Measurements from ENCODE around the gene DNAH6.

Gene DNAH6

DNA sequence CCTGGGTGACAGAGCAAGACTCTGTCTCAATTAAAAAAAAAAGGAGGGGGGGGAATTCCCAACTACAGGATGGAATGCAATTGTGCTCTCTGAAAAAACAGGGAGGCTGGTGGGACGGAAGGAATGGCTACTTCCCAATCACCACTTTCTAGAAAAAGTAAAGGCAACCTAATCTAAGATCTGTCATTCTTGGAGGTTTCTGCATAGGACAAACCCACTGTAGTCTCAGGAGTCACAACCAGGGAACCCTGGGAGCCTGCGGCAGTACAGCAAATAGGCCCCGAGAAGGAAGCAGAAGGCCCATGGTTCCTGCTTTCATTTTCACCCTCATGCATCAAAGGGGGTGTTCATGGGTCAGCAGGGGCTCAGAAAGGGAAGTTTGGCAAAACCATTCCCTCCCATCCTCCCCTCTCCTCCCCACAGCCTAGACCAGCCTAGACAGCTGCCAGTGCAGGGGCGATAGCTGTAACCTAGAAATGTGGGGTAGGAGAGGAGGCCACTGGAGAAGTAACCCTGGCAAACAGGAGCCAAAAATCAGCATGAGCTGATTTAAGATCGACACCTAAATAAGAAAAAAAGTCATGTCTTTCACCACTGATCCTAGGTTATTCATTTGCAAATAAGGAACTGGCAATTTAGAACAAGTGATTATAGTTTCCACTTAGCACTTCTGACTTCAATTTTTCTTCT lies 316.6 kb downstream of the DNAH6 start:
- Histone ChIP-seq H3K36me3 (ENCODE audit: low read depth) (no peaks in the 10 kb centered on the region), H3K27ac (ENCODE audit: poor library complexity, severe bottlenecking) (no peak overlapping the region), H3K4me1 (ENCODE audit: insufficient read depth, poor library complexity, severe bottlenecking) (no peaks in the 10 kb centered on the region), H3K9me3 (ENCODE audit: severe bottlenecking) (no peaks in the 10 kb centered on the region), H3K27me3 (ENCODE audit: insufficient read depth, poor library complexity, severe bottlenecking) (no peaks in the 10 kb centered on the region), H3K4me3 (ENCODE audit: severe bottlenecking) (no peak overlapping the region)
- DNase-seq (ENCODE audit: low spot score) (no peak), ATAC-seq (ENCODE audit: low read depth) (no peak)
- TF ChIP-seq, protein P1, sequence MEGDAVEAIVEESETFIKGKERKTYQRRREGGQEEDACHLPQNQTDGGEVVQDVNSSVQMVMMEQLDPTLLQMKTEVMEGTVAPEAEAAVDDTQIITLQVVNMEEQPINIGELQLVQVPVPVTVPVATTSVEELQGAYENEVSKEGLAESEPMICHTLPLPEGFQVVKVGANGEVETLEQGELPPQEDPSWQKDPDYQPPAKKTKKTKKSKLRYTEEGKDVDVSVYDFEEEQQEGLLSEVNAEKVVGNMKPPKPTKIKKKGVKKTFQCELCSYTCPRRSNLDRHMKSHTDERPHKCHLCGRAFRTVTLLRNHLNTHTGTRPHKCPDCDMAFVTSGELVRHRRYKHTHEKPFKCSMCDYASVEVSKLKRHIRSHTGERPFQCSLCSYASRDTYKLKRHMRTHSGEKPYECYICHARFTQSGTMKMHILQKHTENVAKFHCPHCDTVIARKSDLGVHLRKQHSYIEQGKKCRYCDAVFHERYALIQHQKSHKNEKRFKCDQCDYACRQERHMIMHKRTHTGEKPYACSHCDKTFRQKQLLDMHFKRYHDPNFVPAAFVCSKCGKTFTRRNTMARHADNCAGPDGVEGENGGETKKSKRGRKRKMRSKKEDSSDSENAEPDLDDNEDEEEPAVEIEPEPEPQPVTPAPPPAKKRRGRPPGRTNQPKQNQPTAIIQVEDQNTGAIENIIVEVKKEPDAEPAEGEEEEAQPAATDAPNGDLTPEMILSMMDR (IDR thresholded peaks at IDR 0.05; ENCODE audit: poor library complexity, severe bottlenecking): no peak

DNA sequence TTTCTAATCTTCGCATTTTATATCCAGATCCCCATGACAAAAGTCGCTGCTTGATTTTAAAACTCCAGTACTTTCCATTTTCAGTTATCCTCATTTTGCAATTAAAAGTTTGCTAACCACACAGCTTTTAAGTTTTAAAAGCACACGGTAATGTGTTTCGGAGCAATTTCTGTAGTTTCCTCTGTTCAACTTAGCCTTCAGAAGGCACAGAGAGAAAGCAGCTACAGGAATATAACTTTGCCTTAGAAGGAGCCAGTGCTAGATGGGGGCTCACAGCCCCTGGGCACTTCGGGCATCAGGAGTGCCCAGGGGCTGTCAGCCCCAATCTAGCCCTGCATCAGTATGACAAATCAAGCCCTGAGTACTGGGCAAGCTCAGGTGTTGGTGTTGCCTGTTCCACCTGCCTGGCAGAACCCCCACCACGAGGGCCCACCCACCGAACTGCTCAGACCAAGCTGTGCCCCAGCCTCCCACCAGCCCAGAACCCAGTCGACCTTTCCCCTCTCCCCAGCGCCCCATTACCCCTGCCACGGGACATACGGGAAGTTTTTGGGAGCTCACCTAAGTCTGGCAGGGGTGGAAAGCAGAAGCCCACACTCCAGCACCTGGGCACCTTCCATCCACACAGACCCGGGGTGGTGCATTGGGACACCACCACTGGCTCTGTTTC lies 317.3 kb downstream of the DNAH6 start:
- no peaks in the 10 kb centered on the region for H3K27me3 ChIP-seq (ENCODE audit: insufficient read depth, poor library complexity, severe bottlenecking)
- H3K36me3 ChIP-seq (ENCODE audit: low read depth): no peaks in the 10 kb centered on the region
- TF ChIP-seq, protein P1 (IDR thresholded peaks at IDR 0.05; ENCODE audit: poor library complexity, severe bottlenecking): no peak
- DNase-seq (ENCODE audit: low spot score) (no peak), ATAC-seq (ENCODE audit: low read depth) (no peak)
- no peaks in the 10 kb centered on the region for H3K4me1 ChIP-seq (ENCODE audit: insufficient read depth, poor library complexity, severe bottlenecking)
- H3K27ac ChIP-seq (ENCODE audit: poor library complexity, severe bottlenecking): no peak overlapping the region
- no peaks in the 10 kb centered on the region for H3K9me3 ChIP-seq (ENCODE audit: severe bottlenecking)
- H3K4me3 ChIP-seq (ENCODE audit: severe bottlenecking): no peak overlapping the region

DNA sequence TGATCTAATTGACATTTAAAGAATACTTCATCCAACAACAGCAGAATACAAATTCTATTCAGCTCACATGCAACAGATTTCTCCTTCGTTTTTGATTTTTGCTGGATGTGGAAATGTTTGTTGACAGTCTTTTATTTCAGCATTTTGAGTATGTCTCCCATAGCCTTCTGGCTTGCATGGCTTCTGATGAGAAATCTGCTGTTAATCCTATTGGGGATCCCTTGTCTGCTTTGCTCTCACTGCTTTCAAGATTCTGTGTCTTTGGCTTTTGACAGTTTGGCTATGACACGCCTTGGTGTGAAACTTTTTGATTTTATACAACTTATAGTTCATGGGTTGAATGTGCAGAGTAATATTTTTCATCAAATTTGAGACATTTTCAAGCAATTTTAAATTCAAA lies 319.9 kb downstream of the DNAH6 start:
- no peaks in the 10 kb centered on the region for H3K9me3 ChIP-seq (ENCODE audit: severe bottlenecking)
- TF ChIP-seq, protein P1 (IDR thresholded peaks at IDR 0.05; ENCODE audit: poor library complexity, severe bottlenecking): no peak
- H3K4me1 ChIP-seq (ENCODE audit: insufficient read depth, poor library complexity, severe bottlenecking): no peaks in the 10 kb centered on the region
- ATAC-seq (ENCODE audit: low read depth): no peak
- no peak overlapping the region for H3K4me3 ChIP-seq (ENCODE audit: severe bottlenecking)
- no peaks in the 10 kb centered on the region for H3K27me3 ChIP-seq (ENCODE audit: insufficient read depth, poor library complexity, severe bottlenecking)
- H3K36me3 ChIP-seq (ENCODE audit: low read depth): no peaks in the 10 kb centered on the region
- DNase-seq (ENCODE audit: low spot score): no peak
- H3K27ac ChIP-seq (ENCODE audit: poor library complexity, severe bottlenecking): no peak overlapping the region

DNA sequence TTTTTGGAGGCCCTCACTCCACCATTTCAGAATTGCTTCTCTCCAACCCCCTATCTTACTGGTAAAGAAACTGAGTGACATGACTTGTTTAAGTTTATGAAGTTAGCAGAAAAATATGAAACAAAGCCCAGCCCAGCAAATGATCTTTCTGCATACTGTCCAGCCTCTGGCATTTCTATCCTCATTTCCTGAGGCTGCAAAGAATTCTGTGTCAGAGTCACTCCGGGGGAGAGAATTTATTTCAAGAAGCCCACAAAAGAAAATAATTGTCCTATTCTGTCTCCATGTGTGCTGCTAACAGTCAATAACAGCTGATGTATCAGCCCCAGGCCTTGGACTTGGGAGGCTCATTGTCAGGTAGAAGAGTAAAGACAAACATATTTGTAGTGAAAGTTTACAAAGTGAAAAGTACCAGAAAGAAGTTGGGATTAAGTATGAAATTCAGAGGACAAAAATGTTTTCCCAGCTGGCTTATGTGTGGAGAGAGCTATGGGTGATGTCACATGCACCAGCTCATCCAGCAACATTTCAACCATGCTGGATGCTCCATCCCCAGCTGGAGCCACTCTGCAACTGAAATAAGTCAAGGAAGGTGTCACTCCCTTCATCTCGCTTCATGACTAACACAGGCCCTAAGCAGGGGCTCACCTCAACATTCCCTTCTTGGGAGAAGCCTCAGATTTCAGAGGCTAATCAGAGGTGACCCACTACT lies 322.3 kb downstream of the DNAH6 start:
- Histone ChIP-seq H3K36me3 (ENCODE audit: low read depth) (no peaks in the 10 kb centered on the region), H3K4me3 (ENCODE audit: severe bottlenecking) (no peak overlapping the region), H3K27ac (ENCODE audit: poor library complexity, severe bottlenecking) (no peak overlapping the region), H3K4me1 (ENCODE audit: insufficient read depth, poor library complexity, severe bottlenecking) (no peaks in the 10 kb centered on the region), H3K9me3 (ENCODE audit: severe bottlenecking) (no peaks in the 10 kb centered on the region), H3K27me3 (ENCODE audit: insufficient read depth, poor library complexity, severe bottlenecking) (no peaks in the 10 kb centered on the region)
- TF ChIP-seq, protein P1 (IDR thresholded peaks at IDR 0.05; ENCODE audit: poor library complexity, severe bottlenecking): no peak
- DNase-seq (ENCODE audit: low spot score) (no peak), ATAC-seq (ENCODE audit: low read depth) (no peak)
